Adrenal gland (tissue), 5 donors: ENCODE data around the gene MID1.

Experiments used
- POLR2A ChIP-seq, 2 donors: fragments of 450-650 bp; IDR thresholded peaks; one replicate each; pipeline ENCODE4 v1.6.1; 2017; ENCODE audit warnings: antibody characterized with exemption in 2 of 2, mild to moderate bottlenecking in 2 of 2, moderate library complexity in 1 of 2
- TF ChIP-seq, protein P1 (sequence below), 6 experiments: fragments of 450-650 bp in 4 of 6; fragments of 200-600 bp in 2 of 6; sonication (generic) in 1 of 6; IDR thresholded peaks; 1 replicate in 5 of 6; 2 replicates in 1 of 6; pipeline versions ENCODE4 v1.5.1 to v1.8.0; 2016 to 2021; ENCODE audit warnings: antibody characterized with exemption in 6 of 6, mild to moderate bottlenecking in 2 of 6, moderate library complexity in 1 of 6
- donor health status: DM: no; HTN: no; CAD: no.

DNA sequence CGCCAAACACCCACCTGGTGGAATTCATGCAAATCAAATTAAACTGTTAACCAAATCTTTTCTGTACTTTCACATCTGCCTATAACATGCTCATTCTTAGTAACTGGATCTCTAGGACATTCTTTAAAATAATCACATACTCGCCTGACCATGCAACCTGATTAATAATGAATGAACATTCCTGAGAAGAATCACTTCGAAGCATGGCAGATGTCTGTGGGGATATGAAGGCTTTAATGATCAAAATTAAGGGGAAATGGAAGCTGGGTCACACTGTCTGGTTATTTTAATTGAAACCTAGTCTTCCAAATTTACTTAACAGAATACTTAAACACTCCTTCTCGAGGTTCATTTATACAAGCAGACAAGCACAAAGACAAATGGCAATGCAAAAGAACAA lies 44.2 kb downstream of the MID1 start:
- no peak for TF ChIP-seq POLR2A (IDR thresholded peaks at IDR 0.05)
- TF ChIP-seq, protein P1, sequence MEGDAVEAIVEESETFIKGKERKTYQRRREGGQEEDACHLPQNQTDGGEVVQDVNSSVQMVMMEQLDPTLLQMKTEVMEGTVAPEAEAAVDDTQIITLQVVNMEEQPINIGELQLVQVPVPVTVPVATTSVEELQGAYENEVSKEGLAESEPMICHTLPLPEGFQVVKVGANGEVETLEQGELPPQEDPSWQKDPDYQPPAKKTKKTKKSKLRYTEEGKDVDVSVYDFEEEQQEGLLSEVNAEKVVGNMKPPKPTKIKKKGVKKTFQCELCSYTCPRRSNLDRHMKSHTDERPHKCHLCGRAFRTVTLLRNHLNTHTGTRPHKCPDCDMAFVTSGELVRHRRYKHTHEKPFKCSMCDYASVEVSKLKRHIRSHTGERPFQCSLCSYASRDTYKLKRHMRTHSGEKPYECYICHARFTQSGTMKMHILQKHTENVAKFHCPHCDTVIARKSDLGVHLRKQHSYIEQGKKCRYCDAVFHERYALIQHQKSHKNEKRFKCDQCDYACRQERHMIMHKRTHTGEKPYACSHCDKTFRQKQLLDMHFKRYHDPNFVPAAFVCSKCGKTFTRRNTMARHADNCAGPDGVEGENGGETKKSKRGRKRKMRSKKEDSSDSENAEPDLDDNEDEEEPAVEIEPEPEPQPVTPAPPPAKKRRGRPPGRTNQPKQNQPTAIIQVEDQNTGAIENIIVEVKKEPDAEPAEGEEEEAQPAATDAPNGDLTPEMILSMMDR (IDR thresholded peaks at IDR 0.05): no peak
